ENCODE data around the gene GALNT4.

GALNT4 gene

DNA sequence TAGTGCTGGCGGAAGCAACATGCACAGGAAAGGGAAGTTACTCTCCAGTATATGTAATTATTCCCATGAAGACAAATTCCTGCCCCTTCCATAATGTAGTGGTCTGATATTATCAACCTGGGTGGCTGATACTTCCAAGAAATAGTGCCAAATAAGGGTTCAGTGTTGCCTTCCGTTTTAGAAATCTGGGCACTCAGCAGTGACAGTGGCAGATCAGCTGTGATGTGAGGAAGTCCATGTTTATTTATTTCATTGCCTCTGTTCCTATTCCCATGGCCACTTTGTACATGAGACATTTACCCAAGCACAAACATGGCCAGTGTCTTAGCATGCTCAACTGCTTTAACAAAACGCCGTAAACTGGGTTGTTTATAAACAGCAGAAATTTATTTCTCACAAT lies 21.6 kb upstream of the GALNT4 start:
- H3K27me3 ChIP-seq (ENCODE audit: control insufficient read depth, insufficient read depth, low read length) = no peaks in the 10 kb centered on the region
- no peak overlapping the region for H3K4me3 ChIP-seq (ENCODE audit: low read length)
- H3K4me1 ChIP-seq (ENCODE audit: control insufficient read depth, insufficient read depth, low read length) = no peaks in the 10 kb centered on the region
- no peaks in the 10 kb centered on the region for H3K36me3 ChIP-seq (ENCODE audit: control insufficient read depth, insufficient read depth, low read length)
- no peak overlapping the region for H3K9ac ChIP-seq (ENCODE audit: low read length)
- H3K27ac ChIP-seq (ENCODE audit: low read depth, low read length) = no peak overlapping the region

DNA sequence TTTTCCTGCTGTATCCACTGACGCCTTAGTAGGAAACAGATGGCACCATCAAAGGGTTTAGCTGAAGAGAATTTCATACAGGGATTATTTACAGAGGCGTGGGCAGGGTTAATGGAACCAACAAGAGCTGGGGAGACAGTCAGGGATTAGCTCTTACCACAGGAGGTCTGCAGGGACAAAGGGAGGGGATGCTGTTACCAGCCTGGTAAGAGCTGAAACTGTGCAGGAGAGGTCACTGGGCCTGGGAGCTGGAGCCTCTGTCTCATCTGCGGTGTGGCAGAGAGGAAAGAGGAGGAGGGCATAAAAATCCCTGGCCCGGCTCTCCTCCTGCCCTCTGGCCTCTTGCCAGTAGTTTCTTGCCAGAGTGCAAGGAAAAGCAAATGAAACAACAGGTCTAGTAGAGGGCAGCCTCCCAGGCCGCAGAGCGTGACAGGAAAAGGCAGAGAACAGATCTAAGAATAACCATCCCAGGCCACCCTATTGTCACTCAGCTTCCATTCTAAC lies 20.1 kb upstream of the GALNT4 start:
- H3K27ac ChIP-seq (ENCODE audit: low read depth, low read length) = no peak overlapping the region
- H3K4me1 ChIP-seq (ENCODE audit: control insufficient read depth, insufficient read depth, low read length) = no peaks in the 10 kb centered on the region
- H3K9ac ChIP-seq (ENCODE audit: low read length) = no peak overlapping the region

GRCh38 chr12:89544022-89544421 lies 19.4 kb upstream of the GALNT4 start:
- Histone ChIP-seq H3K9ac (ENCODE audit: low read length) (no peak overlapping the region), H3K36me3 (ENCODE audit: control insufficient read depth, insufficient read depth, low read length) (no peaks in the 10 kb centered on the region), H3K27me3 (ENCODE audit: control insufficient read depth, insufficient read depth, low read length) (no peaks in the 10 kb centered on the region), H3K27ac (ENCODE audit: low read depth, low read length) (no peak overlapping the region), H3K4me3 (ENCODE audit: low read length) (no peak overlapping the region), H3K4me1 (ENCODE audit: control insufficient read depth, insufficient read depth, low read length) (no peaks in the 10 kb centered on the region)

More for the DNA sequence above, 20.1 kb upstream of the GALNT4 start:
- Histone ChIP-seq H3K36me3 (ENCODE audit: control insufficient read depth, insufficient read depth, low read length) (no peaks in the 10 kb centered on the region), H3K27me3 (ENCODE audit: control insufficient read depth, insufficient read depth, low read length) (no peaks in the 10 kb centered on the region), H3K4me3 (ENCODE audit: low read length) (no peak overlapping the region)

DNA sequence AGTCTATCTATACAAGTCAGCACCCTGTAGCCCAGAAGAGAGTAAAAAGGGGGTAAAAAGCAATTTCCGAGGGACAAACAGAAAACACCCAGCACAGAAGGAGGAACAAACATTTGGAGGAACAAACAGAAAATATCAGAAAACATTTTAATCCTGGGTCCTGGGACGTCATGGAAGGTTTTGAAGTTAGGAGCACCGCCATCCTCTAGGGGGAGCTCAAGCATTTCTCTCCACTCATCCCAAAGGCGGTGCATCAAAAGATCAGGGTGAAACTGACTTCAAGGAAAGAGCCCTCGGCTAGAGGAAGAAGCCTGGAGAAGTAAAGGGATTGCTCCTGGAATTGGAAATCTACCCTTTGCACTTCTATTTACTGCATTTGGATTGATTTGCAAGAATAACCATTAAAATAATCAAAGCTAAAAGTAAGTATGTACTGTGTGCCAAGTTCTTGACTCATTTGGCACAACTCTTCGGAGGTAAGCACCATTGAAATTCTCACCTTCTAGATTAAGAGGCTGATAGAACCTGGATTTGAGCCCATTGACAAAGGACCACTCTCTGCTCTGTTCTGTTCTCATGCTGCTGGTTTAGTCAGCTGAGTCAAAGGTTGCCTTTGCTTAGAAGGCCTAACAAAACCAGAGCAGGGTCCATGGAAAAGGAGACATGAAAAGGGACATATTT lies 18.5 kb upstream of the GALNT4 start:
- Histone ChIP-seq H3K9ac (ENCODE audit: low read length) (no peak overlapping the region), H3K27ac (ENCODE audit: low read depth, low read length) (no peak overlapping the region), H3K36me3 (ENCODE audit: control insufficient read depth, insufficient read depth, low read length) (no peaks in the 10 kb centered on the region), H3K4me1 (ENCODE audit: control insufficient read depth, insufficient read depth, low read length) (no peaks in the 10 kb centered on the region), H3K27me3 (ENCODE audit: control insufficient read depth, insufficient read depth, low read length) (no peaks in the 10 kb centered on the region), H3K4me3 (ENCODE audit: low read length) (no peak overlapping the region)

- Histone ChIP-seq H3K27ac (ENCODE audit: low read depth, low read length) (no peak overlapping the region), H3K4me1 (ENCODE audit: control insufficient read depth, insufficient read depth, low read length) (no peaks in the 10 kb centered on the region), H3K36me3 (ENCODE audit: control insufficient read depth, insufficient read depth, low read length) (no peaks in the 10 kb centered on the region), H3K9ac (ENCODE audit: low read length) (no peak overlapping the region), H3K4me3 (ENCODE audit: low read length) (no peak overlapping the region), H3K27me3 (ENCODE audit: control insufficient read depth, insufficient read depth, low read length) (no peaks in the 10 kb centered on the region)
These were observed 17.6 kb upstream of the GALNT4 start for GRCh38 chr12:89542236-89542635.

GRCh38 chr12:89540586-89540985 lies 16.0 kb upstream of the GALNT4 start:
- Histone ChIP-seq H3K27me3 (ENCODE audit: control insufficient read depth, insufficient read depth, low read length) (no peaks in the 10 kb centered on the region), H3K36me3 (ENCODE audit: control insufficient read depth, insufficient read depth, low read length) (no peaks in the 10 kb centered on the region), H3K27ac (ENCODE audit: low read depth, low read length) (no peak overlapping the region), H3K4me3 (ENCODE audit: low read length) (no peak overlapping the region), H3K9ac (ENCODE audit: low read length) (no peak overlapping the region), H3K4me1 (ENCODE audit: control insufficient read depth, insufficient read depth, low read length) (no peaks in the 10 kb centered on the region)

- H3K9ac ChIP-seq (ENCODE audit: low read length) = no peak overlapping the region
- no peaks in the 10 kb centered on the region for H3K4me1 ChIP-seq (ENCODE audit: control insufficient read depth, insufficient read depth, low read length)
- H3K27me3 ChIP-seq (ENCODE audit: control insufficient read depth, insufficient read depth, low read length) = no peaks in the 10 kb centered on the region
These were observed 15.0 kb upstream of the GALNT4 start for GRCh38 chr12:89539426-89540223.

DNA sequence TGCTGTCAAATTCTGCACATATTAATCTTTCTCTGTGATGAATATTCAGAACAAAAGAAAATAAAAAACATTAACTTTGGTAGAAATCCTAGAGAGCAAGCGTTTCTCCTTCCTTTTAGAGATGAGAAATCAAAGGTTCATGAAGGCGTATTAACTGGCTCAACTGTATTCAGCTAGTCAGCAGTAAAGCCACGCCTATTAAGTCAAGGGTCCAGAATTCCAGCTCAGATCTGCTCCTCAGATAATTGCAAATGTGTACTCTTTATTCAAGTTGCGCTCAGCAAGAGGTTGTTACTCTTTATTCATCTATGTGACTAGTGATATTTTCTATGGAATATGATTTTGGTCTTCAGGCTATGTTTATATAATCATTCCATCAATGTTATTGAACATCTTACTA lies 14.3 kb upstream of the GALNT4 start:
- Histone ChIP-seq H3K4me3 (ENCODE audit: low read length) (no peak overlapping the region), H3K27me3 (ENCODE audit: control insufficient read depth, insufficient read depth, low read length) (no peaks in the 10 kb centered on the region), H3K36me3 (ENCODE audit: control insufficient read depth, insufficient read depth, low read length) (no peaks in the 10 kb centered on the region), H3K27ac (ENCODE audit: low read depth, low read length) (no peak overlapping the region), H3K9ac (ENCODE audit: low read length) (no peak overlapping the region), H3K4me1 (ENCODE audit: control insufficient read depth, insufficient read depth, low read length) (no peaks in the 10 kb centered on the region)

More at GRCh38 chr12:89539426-89540223, 15.0 kb upstream of the GALNT4 start:
- no peak overlapping the region for H3K27ac ChIP-seq (ENCODE audit: low read depth, low read length)
- H3K36me3 ChIP-seq (ENCODE audit: control insufficient read depth, insufficient read depth, low read length) = no peaks in the 10 kb centered on the region
- no peak overlapping the region for H3K4me3 ChIP-seq (ENCODE audit: low read length)

DNA sequence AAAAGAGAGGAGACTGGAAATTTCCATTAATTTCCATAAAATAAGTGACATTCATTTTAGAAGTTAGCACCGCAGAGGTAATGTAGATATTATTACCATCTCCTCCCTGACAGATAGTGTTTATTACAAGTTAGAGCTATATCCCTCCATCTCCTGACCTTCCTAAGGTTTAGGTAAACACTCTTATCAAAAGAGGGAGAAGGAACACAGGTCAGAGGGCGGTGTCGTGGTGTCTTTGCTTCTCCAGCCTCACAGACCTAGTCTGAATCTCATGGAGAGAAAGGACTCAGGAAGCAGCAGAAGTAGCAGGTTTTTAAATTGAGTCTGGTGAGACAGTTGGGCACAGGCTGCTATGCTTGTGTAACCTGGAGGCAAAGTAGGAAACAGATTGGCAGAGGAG lies 12.8 kb upstream of the GALNT4 start:
- Histone ChIP-seq H3K9ac (ENCODE audit: low read length) (no peak overlapping the region), H3K4me3 (ENCODE audit: low read length) (no peak overlapping the region), H3K27me3 (ENCODE audit: control insufficient read depth, insufficient read depth, low read length) (no peaks in the 10 kb centered on the region), H3K4me1 (ENCODE audit: control insufficient read depth, insufficient read depth, low read length) (no peaks in the 10 kb centered on the region), H3K27ac (ENCODE audit: low read depth, low read length) (no peak overlapping the region), H3K36me3 (ENCODE audit: control insufficient read depth, insufficient read depth, low read length) (no peaks in the 10 kb centered on the region)

DNA sequence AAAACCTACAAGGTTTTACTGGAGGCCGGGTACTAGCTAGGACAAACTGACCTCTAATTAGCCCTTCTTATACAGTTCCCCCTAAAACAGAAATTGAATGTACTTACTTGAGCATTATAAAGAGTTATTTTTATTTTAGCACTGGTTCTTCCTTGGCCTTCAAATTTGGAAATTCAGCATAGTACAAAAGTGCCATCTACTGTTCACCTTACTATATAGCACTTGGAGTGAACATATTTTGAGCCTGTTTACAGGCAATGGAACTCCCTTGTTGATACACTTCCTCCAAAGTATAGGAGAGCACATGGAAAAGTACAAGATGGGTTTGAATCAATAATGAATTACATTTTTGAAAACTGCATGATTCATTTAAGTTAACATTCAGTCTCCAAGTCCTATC lies 5.1 kb upstream of the GALNT4 start:
- Histone ChIP-seq H3K27ac (ENCODE audit: low read depth, low read length) (no peak overlapping the region), H3K27me3 (ENCODE audit: control insufficient read depth, insufficient read depth, low read length) (no peaks in the 10 kb centered on the region), H3K4me1 (ENCODE audit: control insufficient read depth, insufficient read depth, low read length) (peaks cover 3% of the 10 kb centered on the region), H3K9ac (ENCODE audit: low read length) (no peak overlapping the region), H3K4me3 (ENCODE audit: low read length) (no peak overlapping the region), H3K36me3 (ENCODE audit: control insufficient read depth, insufficient read depth, low read length) (no peaks in the 10 kb centered on the region)

DNA sequence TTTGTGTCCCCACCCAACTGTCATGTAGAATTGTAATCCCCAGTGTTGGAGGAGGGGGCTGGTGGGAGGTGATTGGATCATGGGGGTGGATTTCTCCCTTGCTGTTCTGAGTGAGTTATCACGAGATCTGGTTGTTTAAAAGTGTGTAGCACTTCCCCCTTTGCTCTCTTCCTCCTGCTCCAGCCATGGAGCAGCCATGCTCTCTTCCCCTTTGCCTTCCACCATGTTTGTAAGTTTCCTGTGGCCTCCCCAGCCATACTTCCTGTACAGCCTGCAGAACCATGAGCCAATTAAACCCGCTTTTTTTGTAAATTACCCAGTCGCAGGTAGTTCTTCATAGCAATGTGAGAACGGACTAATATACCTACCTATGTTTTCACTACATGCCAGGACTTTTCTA lies 3.8 kb upstream of the GALNT4 start:
- Histone ChIP-seq H3K27me3 (ENCODE audit: control insufficient read depth, insufficient read depth, low read length) (no peaks in the 10 kb centered on the region), H3K36me3 (ENCODE audit: control insufficient read depth, insufficient read depth, low read length) (no peaks in the 10 kb centered on the region), H3K4me3 (ENCODE audit: low read length) (no peak overlapping the region), H3K27ac (ENCODE audit: low read depth, low read length) (no peak overlapping the region), H3K9ac (ENCODE audit: low read length) (no peak overlapping the region), H3K4me1 (ENCODE audit: control insufficient read depth, insufficient read depth, low read length) (peaks cover 7% of the 10 kb centered on the region)

DNA sequence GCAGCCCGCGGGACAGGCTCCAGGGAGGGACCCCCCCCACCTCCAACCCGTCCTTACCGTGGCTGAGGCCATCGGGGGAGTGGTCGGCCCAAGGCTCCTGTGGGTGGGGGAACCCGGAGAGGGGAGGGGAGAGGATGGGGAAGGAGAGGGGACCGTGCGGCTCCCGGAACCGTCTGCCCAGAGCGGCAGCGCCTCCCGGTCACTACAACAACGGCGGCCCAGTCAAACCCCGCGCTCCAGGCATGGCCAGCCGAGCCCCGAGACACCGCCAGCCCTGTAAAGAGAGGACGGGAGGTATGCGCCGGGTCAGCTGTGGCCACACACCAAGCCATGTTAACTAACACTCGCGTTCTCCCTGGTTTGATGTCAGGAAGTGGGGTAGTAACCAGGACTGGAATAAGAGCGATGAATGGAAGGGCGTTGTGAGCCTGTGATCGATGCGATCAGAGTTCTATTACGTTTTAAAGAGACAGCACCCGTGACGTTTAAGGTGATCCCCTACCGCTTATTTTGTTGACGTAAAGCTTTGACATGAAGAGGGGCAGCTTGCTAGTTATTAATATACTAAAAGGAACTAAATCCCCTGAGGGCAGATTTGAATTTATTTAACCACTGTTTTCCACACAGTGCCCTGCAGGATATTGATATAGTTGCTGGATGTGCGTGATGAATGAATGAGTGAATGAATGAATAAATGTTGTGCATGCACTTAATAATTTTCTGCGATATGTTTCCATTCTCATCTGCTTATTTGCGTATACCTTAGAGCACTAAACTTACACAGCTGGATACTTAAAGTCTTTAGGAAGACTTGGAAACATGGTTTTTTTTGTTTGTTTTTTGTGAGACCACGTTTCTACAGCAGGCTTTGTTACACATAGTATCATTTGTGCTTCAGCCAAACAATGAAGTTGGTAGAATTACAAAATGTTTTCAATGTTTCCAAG lies 1.5 kb upstream of the GALNT4 start, which contains the start of gene POC1B:
TSS of gene POC1B (minus strand) at position 224 of the 947 bp plus-strand sequence. CDS start at position 72, 152 bp downstream.
- peak within 1 kb of the TSS; percentile 84 for H3K9ac ChIP-seq (ENCODE audit: low read length)
- no peaks in the 10 kb centered on the region for H3K27me3 ChIP-seq (ENCODE audit: control insufficient read depth, insufficient read depth, low read length)
- peak within 1 kb of the TSS; percentile 97 for H3K4me3 ChIP-seq (ENCODE audit: low read length)
- H3K4me1 ChIP-seq (ENCODE audit: control insufficient read depth, insufficient read depth, low read length) = peaks cover 10% of the 10 kb centered on the region
- peak within 1 kb of the TSS; percentile 77 for H3K27ac ChIP-seq (ENCODE audit: low read depth, low read length)
- no peaks in the 10 kb centered on the region for H3K36me3 ChIP-seq (ENCODE audit: control insufficient read depth, insufficient read depth, low read length)
